A549 (cell line): Measurements from ENCODE around the gene TNS1. TPM values are rescaled to one million over a fixed set of nuclear protein-coding genes. Genes with fewer than 3 reads are reported as not detected.

Source experiments
- ATAC-seq, 2 experiments: fragments of 200-7000 bp in 1 of 2; fragments of >200 bp in 1 of 2; cut with Nextera tagmentation in 1 of 2; cut with Tn5 transposase in 1 of 2; 3 replicates each; pipeline versions ENCODE4 v1.8.0 to v1.9.1; 2018 to 2020; ENCODE audit warnings: mild to moderate bottlenecking in 1 of 2, moderate library complexity in 1 of 2
- CTCF ChIA-PET: fragments of 300-600 bp; sonication (Branson Sonifier 250); formaldehyde crosslinking; extraction: SDS; loops from one replicate; lab custom pipeline; 2021; ENCODE audit warnings: antibody characterized with exemption, inconsistent platforms; lab: Yijun Ruan, JAX
- POLR2A ChIA-PET: fragments of 350-600 bp; formaldehyde crosslinking; extraction: SDS; loops from one replicate; lab custom pipeline; 2021; ENCODE audit warnings: antibody characterized with exemption, inconsistent platforms; lab: Yijun Ruan, JAX
- DNase-seq, 2 experiments: peaks; one replicate each; pipeline versions ENCODE4 v3.0.0 to v3.0.0-alpha.2; 2011 to 2016; ENCODE audit warnings: low read depth in 1 of 2, low spot score in 1 of 2
- FAIRE-seq: peaks from 2 replicates; lab custom pipeline; 2011; peaks lifted over from hg19 to GRCh38; lab: Jason Lieb, UNC
- H3K27ac ChIP-seq, 2 experiments: fragments of >200 bp; sonication (Bioruptor Twin); formaldehyde crosslinking; 3 replicates each; pipeline ENCODE4 v1.5.1; 2016 to 2017
- H3K4me1 ChIP-seq: fragments of >200 bp; sonication (Bioruptor Twin); formaldehyde crosslinking; 3 replicates; pipeline ENCODE4 v1.6.1; 2016
- H3K4me2 ChIP-seq: fragments of >200 bp; sonication (Bioruptor Twin); formaldehyde crosslinking; 3 replicates; pipeline ENCODE4 v1.6.1; 2016
- H3K4me3 ChIP-seq: fragments of >200 bp; sonication (Bioruptor Twin); formaldehyde crosslinking; 3 replicates; pipeline ENCODE4 v1.5.1; 2016
- H3K9me3 ChIP-seq: fragments of >200 bp; sonication (Bioruptor Twin); formaldehyde crosslinking; 3 replicates; pipeline ENCODE4 v1.6.1; 2016
- CEBPB ChIP-seq, 2 experiments: fragments of >200 bp in 1 of 2; sonication (Bioruptor Twin) in 1 of 2; formaldehyde crosslinking in 1 of 2; IDR thresholded peaks; 2 replicates each; pipeline ENCODE4 v1.6.1; 2012 to 2016
- EHF ChIP-seq: fragments of 250-450 bp; sonication (Bioruptor Pico); IDR thresholded peaks from 2 replicates; pipeline ENCODE4 v1.5.0; 2020; ENCODE audit warnings: mild to moderate bottlenecking
- ESRRA ChIP-seq: fragments of 150-350 bp; IDR thresholded peaks from 2 replicates; pipeline ENCODE4 v1.6.1; 2014; ENCODE audit warnings: mild to moderate bottlenecking, low read length, borderline replicate concordance
- FOSB ChIP-seq: fragments of 250-450 bp; sonication (Bioruptor Pico); IDR thresholded peaks from 2 replicates; pipeline ENCODE4 v1.5.0; 2020; ENCODE audit warnings: mild to moderate bottlenecking, moderate library complexity
- HDAC2 ChIP-seq: fragments of 200-600 bp; sonication (generic); IDR thresholded peaks from 2 replicates; pipeline ENCODE4 v1.6.1; 2016
- HOXB13 ChIP-seq: fragments of 250-450 bp; sonication (Bioruptor Pico); IDR thresholded peaks from 2 replicates; pipeline ENCODE4 v1.5.0; 2020; ENCODE audit warnings: low read depth, mild to moderate bottlenecking, moderate library complexity
- JUNB ChIP-seq: fragments of >200 bp; sonication (Bioruptor Twin); formaldehyde crosslinking; IDR thresholded peaks from 2 replicates; pipeline ENCODE4 v1.6.1; 2016
- MYC ChIP-seq: IDR thresholded peaks from 2 replicates; pipeline ENCODE4 v1.6.1; 2012; ENCODE audit warnings: mild to moderate bottlenecking, inconsistent platforms, low read length, improper control_type of control experiment, borderline replicate concordance
- RAD21 ChIP-seq, 2 experiments: fragments of >200 bp in 1 of 2; sonication (Bioruptor Twin) in 1 of 2; formaldehyde crosslinking in 1 of 2; IDR thresholded peaks in 1 of 2; conservative IDR thresholded peaks in 1 of 2; 2 replicates in 1 of 2; 3 replicates in 1 of 2; pipeline ENCODE4 v1.6.1; 2012 to 2018; ENCODE audit warnings: inconsistent platforms in 1 of 2
- RFX5 ChIP-seq: fragments of 450-650 bp; IDR thresholded peaks from 2 replicates; pipeline ENCODE4 v1.7.1; 2014; ENCODE audit warnings: antibody characterized with exemption, mild to moderate bottlenecking, moderate library complexity
- RNF2 ChIP-seq: fragments of 200-600 bp; sonication (generic); IDR thresholded peaks from 2 replicates; pipeline ENCODE4 v1.6.1; 2016; ENCODE audit warnings: low read depth, mild to moderate bottlenecking, antibody characterized with exemption, moderate library complexity, borderline replicate concordance
- SMC3 ChIP-seq: fragments of >200 bp; sonication (Bioruptor Twin); formaldehyde crosslinking; IDR thresholded peaks from 3 replicates; pipeline ENCODE4 v1.6.1; 2018; ENCODE audit warnings: inconsistent platforms
- SREBF2 ChIP-seq: fragments of 450-650 bp; IDR thresholded peaks from 2 replicates; pipeline ENCODE4 v1.6.1; 2014; ENCODE audit warnings: mild to moderate bottlenecking, moderate library complexity
- TP53 ChIP-seq: fragments of 250-450 bp; sonication (Bioruptor Pico); IDR thresholded peaks from 2 replicates; pipeline ENCODE4 v1.5.0; 2021; ENCODE audit warnings: mild to moderate bottlenecking, moderate library complexity
- ZFP36 ChIP-seq: fragments of 450-650 bp; IDR thresholded peaks from 2 replicates; pipeline ENCODE4 v1.6.1; 2014; ENCODE audit warnings: borderline replicate concordance; ENCODE audit not compliant: partially characterized antibody
- ZNF302 ChIP-seq: fragments of 250-450 bp; sonication (Bioruptor Pico); IDR thresholded peaks from 2 replicates; pipeline ENCODE4 v1.9.0; 2021; ENCODE audit warnings: inconsistent platforms, mild to moderate bottlenecking, moderate library complexity
- WGBS: methylation state at CpG from one replicate; pipeline ENCODE4 v1.1.6; 2017; ENCODE audit errors: missing lambda C conversion rate; 5-methylcytosine and 5-hydroxymethylcytosine counted together
- polyA plus RNA-seq, 4 experiments: library from polyadenylated mRNA; depleted of rRNA in 3 of 4; stranded (reverse); fragments of >200 nt; fragmentation: RNase III in 1 of 4; extraction: RNeasy Plus Mini Kit Qiagen cat#74134 plus additional on column Dnase treatment in 1 of 4; gene quantifications; 2 replicates in 3 of 4; 3 replicates in 1 of 4; pipeline ENCODE4 v1.2.3, GENCODE V29; 2011 to 2017
- TF ChIP-seq, protein P1 (sequence below): fragments of >200 bp; sonication (Bioruptor Twin); formaldehyde crosslinking; IDR thresholded peaks from 3 replicates; pipeline ENCODE4 v1.5.1; 2016
- TF ChIP-seq, protein P2 (sequence below): fragments of 150-350 bp; IDR thresholded peaks from 2 replicates; pipeline ENCODE4 v1.6.1; 2014; ENCODE audit warnings: low read depth, mild to moderate bottlenecking, low read length
- TF ChIP-seq, protein P3 (sequence below): IDR thresholded peaks from 2 replicates; pipeline ENCODE4 v1.6.1; 2012
- TF ChIP-seq, protein P4 (sequence below): fragments of 250-450 bp; sonication (Bioruptor Pico); IDR thresholded peaks from 2 replicates; pipeline ENCODE4 v1.5.0; 2021; ENCODE audit warnings: mild to moderate bottlenecking, moderate library complexity, borderline replicate concordance
- TF ChIP-seq, protein P5 (sequence below): fragments of >200 bp; sonication (Bioruptor Twin); formaldehyde crosslinking; IDR thresholded peaks from 2 replicates; pipeline ENCODE4 v1.6.1; 2016
- TF ChIP-seq, protein P6 (sequence below): IDR thresholded peaks from 2 replicates; pipeline ENCODE4 v1.6.1; 2012; ENCODE audit warnings: low read depth, borderline replicate concordance

The TNS1 gene
- polyA plus RNA-seq, 2 of the 4 experiments (the other 2 are of a cell fraction) = 4.9 to 10.6 TPM

DNA sequence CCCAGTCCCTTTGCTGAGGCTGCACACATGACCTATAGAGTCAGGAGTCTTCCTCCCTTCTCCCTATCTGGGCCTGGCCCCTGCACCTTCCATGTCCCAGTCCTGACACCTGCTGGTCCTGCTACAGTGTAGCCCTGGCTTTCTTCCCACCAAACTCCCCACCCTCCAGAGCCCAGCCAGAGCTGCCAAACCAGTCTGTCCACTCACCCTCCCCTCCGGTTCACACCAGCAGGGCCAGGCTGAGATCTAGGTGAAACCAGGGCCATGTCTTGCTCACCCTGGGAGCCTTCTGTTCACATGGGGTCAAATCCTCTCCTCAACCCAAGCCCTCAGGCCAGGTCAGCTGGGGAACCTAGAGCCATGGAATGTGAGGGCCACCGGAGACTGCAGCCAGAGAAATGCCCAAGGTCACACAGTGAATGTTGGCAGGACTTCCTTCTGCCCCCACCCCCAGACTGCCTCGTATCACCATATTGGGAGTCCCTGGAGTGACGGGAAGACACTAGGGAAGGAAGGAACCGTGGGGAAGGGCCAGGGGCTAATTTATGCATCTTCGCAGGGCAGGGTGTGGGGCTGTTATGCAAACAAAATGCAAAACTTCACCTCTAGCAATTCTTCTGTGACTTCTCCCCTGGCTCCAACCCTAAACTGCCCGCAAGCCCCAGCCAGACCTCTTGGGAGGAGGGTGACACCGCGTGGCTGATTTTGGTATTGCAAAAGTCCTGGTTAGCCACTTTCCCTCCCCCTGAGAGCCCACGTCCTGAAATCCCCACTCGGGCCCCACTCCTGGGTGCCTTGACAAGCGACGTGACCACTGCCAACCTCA lies 14.6 kb downstream of the TNS1 start:
- Histone ChIP-seq H3K9me3 (no peaks in the 10 kb centered on the region), H3K27ac (peak overlapping the region; percentile 55 to 71), H3K4me2 (peak overlapping the region; percentile 8), H3K4me1 (peaks cover 24% of the 10 kb centered on the region), H3K4me3 (no peak overlapping the region)
- WGBS = 18% methylated on average over 12 of the region's 13 CpGs
- CTCF ChIA-PET = interaction anchor here (0.7 to 14.1 kb wide), 37 partner anchors 7 to 210 kb away, joined by 3 to 282 read pairs (median 4); no protein-coding TSS in a partner anchor
- FAIRE-seq = no peak
- ATAC-seq = peak; percentile 56 to 86; a peak in 5 of 6 replicates
- TF ChIP-seq ESRRA (no peak), SREBF2 (no peak), FOSB (no peak), HOXB13 (CRISPR knock-in tag) (no peak), RFX5 (no peak), MYC (no peak), RAD21 (conservative IDR thresholded peaks at IDR 0.05 in 1 of 2, IDR thresholded peaks at IDR 0.05 in 1 of 2) (peak; percentile 91 to 93), ZNF302 (CRISPR knock-in tag) (no peak), SMC3 (peak; percentile 92), TP53 (CRISPR knock-in tag) (no peak), HDAC2 (no peak), ZFP36 (no peak), EHF (CRISPR knock-in tag) (no peak), JUNB (no peak), RNF2 (no peak), CEBPB (IDR thresholded peaks at IDR 0.05) (peak in 1 of 2 experiments; percentile 59; a peak in 2 of 4 replicates)
- TF ChIP-seq, protein P1, sequence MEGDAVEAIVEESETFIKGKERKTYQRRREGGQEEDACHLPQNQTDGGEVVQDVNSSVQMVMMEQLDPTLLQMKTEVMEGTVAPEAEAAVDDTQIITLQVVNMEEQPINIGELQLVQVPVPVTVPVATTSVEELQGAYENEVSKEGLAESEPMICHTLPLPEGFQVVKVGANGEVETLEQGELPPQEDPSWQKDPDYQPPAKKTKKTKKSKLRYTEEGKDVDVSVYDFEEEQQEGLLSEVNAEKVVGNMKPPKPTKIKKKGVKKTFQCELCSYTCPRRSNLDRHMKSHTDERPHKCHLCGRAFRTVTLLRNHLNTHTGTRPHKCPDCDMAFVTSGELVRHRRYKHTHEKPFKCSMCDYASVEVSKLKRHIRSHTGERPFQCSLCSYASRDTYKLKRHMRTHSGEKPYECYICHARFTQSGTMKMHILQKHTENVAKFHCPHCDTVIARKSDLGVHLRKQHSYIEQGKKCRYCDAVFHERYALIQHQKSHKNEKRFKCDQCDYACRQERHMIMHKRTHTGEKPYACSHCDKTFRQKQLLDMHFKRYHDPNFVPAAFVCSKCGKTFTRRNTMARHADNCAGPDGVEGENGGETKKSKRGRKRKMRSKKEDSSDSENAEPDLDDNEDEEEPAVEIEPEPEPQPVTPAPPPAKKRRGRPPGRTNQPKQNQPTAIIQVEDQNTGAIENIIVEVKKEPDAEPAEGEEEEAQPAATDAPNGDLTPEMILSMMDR = peak; percentile 90
- TF ChIP-seq, protein P2, sequence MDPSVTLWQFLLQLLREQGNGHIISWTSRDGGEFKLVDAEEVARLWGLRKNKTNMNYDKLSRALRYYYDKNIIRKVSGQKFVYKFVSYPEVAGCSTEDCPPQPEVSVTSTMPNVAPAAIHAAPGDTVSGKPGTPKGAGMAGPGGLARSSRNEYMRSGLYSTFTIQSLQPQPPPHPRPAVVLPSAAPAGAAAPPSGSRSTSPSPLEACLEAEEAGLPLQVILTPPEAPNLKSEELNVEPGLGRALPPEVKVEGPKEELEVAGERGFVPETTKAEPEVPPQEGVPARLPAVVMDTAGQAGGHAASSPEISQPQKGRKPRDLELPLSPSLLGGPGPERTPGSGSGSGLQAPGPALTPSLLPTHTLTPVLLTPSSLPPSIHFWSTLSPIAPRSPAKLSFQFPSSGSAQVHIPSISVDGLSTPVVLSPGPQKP = no peak
- TF ChIP-seq, protein P3, sequence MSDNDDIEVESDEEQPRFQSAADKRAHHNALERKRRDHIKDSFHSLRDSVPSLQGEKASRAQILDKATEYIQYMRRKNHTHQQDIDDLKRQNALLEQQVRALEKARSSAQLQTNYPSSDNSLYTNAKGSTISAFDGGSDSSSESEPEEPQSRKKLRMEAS = no peak
- TF ChIP-seq, protein P4, sequence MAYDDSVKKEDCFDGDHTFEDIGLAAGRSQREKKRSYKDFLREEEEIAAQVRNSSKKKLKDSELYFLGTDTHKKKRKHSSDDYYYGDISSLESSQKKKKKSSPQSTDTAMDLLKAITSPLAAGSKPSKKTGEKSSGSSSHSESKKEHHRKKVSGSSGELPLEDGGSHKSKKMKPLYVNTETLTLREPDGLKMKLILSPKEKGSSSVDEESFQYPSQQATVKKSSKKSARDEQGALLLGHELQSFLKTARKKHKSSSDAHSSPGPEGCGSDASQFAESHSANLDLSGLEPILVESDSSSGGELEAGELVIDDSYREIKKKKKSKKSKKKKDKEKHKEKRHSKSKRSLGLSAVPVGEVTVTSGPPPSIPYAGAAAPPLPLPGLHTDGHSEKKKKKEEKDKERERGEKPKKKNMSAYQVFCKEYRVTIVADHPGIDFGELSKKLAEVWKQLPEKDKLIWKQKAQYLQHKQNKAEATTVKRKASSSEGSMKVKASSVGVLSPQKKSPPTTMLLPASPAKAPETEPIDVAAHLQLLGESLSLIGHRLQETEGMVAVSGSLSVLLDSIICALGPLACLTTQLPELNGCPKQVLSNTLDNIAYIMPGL (CRISPR knock-in tag) = no peak
- TF ChIP-seq, protein P5, sequence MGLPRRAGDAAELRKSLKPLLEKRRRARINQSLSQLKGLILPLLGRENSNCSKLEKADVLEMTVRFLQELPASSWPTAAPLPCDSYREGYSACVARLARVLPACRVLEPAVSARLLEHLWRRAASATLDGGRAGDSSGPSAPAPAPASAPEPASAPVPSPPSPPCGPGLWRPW = no peak
- TF ChIP-seq, protein P6, sequence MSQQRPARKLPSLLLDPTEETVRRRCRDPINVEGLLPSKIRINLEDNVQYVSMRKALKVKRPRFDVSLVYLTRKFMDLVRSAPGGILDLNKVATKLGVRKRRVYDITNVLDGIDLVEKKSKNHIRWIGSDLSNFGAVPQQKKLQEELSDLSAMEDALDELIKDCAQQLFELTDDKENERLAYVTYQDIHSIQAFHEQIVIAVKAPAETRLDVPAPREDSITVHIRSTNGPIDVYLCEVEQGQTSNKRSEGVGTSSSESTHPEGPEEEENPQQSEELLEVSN = no peak
- DNase-seq = peak; percentile 56 to 61
- POLR2A ChIA-PET = no interaction called here
